Putamen (tissue), 1 donor: Measurements from ENCODE around the gene LTO1.
A peak's percentile ranks its signal among the peaks of the same experiment; 100 is the strongest.

Experiments used
- DNase-seq: peaks from one replicate; pipeline ENCODE4 v3.0.0-alpha.2; 2016; ENCODE audit warnings: low spot score

The LTO1 gene

GRCh38 chr11:69644962-69645675 lies 30.0 kb downstream of the LTO1 start:
- no peak for DNase-seq

GRCh38 chr11:69644071-69644961 lies 30.8 kb downstream of the LTO1 start:
- DNase-seq, result no peak

- no peak for DNase-seq
These were observed 31.5 kb downstream of the LTO1 start for GRCh38 chr11:69643646-69644045.

DNA sequence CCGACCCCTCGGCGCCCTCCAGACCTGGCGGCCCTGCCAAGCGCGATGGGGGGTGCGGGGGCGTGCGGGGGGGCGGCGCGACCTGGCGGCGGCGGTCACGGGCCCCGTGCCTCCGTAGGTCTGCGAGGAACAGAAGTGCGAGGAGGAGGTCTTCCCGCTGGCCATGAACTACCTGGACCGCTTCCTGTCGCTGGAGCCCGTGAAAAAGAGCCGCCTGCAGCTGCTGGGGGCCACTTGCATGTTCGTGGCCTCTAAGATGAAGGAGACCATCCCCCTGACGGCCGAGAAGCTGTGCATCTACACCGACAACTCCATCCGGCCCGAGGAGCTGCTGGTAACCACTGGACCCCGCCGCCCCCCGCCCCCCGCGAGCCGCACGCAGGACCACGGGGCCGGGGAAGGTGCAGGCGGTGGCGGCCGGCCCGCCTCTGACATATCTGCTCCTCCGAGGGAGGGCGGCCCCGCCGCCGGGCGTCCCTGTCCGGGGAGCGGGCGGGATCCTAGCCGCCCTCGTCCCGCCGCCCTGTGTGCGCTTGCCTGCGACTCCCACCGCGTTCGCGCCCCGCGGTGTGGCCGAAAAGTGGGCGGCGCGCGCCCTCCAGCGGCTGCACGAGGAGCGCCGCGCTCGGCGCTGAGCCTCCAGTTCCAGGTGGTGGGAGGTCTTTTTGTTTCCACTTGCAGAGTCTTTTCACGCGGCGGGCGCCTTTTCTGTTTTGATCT lies 32.1 kb downstream of the LTO1 start:
- DNase-seq, result peak; percentile 59

DNA sequence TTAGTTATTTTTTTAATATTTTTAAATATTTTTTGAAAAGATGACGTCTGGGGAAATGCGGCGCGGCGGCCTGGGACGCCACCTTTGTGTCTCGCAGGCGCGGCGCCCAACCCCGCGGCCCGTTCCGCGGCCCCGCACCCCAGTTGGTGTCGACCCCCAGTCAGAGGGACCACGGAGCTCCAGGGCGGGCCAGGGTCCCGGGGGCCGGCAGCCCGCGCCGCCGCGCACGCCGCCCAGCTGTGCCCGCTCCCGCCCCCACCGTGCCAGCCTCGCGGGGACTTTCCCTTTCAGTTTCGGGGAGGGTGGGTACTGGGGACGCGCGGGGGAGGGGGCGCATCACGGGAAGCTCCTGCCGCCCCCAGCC lies 32.6 kb downstream of the LTO1 start:
- no peak for DNase-seq

DNA sequence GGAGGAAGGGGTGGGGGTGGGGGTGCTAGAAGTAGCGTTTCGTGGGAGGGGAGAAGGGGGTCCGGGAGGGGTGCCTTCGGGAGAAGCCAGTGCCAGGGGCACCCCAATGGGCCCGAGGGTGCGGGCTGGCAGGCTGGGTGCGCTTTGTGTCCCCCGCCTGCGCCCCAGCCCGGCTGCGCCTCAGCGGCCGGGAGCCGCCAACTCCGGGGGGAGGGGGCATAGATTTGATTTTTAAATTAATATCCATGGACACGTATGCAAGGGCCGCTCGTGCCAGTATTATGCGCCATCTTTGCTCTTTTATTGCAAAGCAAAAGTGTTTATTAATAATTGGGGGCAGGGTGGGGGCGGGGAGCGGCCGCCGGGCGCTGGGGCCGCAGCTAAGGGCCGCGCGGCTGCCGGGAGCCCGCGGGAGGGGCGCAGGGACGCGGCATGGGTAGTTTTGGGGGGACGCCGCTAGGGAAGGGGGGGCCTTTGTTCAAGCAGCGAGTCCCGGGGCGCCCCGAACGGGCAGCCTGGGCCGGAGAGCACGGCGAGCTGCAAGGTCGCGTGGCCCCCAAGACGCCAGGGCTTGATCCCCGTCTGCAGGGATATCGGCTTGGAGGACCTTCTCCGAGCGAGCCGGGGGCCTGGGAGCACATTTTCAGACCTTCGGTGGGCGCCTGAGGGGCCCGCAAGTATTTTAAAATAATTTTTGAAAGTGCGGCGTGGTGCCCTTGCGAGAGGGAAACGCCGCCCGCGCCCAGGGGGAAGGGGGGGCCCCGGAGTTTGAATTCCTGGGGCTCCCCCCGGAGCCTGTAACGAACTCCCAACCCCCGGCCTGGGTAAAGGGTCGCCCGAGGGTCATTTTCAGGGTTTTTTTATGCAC lies 33.2 kb downstream of the LTO1 start:
- DNase-seq, result no peak

DNA sequence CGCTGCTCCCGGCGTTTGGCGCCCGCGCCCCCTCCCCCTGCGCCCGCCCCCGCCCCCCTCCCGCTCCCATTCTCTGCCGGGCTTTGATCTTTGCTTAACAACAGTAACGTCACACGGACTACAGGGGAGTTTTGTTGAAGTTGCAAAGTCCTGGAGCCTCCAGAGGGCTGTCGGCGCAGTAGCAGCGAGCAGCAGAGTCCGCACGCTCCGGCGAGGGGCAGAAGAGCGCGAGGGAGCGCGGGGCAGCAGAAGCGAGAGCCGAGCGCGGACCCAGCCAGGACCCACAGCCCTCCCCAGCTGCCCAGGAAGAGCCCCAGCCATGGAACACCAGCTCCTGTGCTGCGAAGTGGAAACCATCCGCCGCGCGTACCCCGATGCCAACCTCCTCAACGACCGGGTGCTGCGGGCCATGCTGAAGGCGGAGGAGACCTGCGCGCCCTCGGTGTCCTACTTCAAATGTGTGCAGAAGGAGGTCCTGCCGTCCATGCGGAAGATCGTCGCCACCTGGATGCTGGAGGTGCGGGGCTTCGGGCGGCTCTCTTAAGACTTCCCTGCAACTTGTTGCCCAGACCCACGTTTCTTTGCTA lies 34.1 kb downstream of the LTO1 start, which contains the start of gene CCND1:
Gene CCND1 (plus strand): TSS at position 162 of the 587 bp plus-strand sequence. CDS start 158 bp downstream, at position 320.
- peak; percentile 58 for DNase-seq

- DNase-seq, result no peak
These were observed 34.7 kb downstream of the LTO1 start for GRCh38 chr11:69640260-69640994.

DNA sequence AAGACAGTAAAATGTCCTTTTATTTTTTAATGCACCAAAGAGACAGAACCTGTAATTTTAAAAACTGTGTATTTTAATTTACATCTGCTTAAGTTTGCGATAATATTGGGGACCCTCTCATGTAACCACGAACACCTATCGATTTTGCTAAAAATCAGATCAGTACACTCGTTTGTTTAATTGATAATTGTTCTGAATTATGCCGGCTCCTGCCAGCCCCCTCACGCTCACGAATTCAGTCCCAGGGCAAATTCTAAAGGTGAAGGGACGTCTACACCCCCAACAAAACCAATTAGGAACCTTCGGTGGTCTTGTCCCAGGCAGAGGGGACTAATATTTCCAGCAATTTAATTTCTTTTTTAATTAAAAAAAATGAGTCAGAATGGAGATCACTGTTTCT lies 35.3 kb downstream of the LTO1 start:
- DNase-seq, result no peak

DNA sequence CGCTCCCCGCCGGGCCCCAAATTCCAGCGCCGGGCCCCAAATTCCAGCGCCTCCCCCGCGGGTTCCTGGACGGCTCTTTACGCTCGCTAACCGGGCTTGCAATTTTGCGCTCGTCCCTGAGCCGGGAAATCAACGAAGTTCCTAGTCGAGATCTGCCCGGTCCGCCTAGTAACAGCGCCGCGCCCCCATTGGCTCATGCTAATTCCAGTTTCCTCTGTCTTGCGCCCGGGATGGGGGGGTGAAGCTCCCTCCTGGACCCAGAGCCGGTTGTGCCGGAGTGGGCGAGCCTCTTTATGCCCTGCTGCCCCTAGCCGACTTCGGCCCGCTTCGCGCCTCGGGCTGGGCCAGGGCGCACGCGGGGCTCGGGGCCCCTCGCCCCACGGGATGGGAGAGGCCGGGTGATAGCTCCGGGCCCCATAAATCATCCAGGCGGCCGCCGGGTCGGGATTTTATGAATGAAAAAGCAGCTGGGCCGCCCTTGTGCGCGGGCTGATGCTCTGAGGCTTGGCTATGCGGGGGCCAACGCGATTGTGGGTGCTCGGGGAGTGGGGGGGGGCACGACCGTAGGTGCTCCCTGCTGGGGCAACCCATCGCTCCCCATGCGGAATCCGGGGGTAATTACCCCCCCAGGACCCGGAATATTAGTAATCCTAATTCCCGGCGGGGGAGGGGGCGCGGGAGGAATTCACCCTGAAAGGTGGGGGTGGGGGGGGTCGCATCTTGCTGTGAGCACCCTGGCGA lies 36.0 kb downstream of the LTO1 start:
- peak; percentile 67 for DNase-seq

- no peak for DNase-seq
These were observed 36.9 kb downstream of the LTO1 start for GRCh38 chr11:69637941-69638871.

DNA sequence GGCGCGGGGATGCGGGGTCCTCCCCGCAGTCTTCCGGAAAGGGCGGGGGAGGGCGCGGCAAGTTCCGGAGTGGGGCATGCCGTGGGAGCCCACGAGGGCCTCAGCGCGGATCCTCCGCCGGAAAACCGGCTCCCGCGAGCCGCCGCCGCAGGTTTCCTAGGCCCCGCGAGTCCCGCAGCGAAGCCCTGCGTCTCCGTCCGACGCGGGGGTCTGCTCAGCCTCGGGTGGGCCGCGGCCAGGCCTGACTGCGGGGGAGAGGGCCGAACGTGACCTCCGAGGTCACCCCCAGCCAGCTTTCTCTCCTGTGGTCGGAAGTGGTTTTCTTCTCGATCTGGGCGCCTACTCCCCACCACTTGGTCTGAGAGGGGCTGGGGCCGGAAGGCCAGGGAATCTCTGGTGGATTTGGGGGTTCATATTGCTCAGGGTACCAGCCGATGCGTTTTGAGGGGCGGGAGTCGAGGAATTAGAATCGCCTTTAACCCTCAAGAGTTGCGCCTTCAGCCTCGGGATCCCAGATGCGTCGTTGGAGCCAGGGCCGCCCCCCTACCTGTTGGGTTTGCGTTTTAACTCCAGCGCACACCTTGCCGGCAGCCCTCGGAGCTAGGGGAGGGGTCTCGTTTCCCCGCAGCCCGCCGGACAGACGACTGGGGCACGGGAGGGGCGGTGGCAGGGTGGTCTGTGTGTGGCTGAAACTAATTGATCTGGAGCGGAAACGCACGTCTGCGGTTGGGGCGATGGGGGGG lies 37.8 kb downstream of the LTO1 start:
- DNase-seq, result no peak

DNA sequence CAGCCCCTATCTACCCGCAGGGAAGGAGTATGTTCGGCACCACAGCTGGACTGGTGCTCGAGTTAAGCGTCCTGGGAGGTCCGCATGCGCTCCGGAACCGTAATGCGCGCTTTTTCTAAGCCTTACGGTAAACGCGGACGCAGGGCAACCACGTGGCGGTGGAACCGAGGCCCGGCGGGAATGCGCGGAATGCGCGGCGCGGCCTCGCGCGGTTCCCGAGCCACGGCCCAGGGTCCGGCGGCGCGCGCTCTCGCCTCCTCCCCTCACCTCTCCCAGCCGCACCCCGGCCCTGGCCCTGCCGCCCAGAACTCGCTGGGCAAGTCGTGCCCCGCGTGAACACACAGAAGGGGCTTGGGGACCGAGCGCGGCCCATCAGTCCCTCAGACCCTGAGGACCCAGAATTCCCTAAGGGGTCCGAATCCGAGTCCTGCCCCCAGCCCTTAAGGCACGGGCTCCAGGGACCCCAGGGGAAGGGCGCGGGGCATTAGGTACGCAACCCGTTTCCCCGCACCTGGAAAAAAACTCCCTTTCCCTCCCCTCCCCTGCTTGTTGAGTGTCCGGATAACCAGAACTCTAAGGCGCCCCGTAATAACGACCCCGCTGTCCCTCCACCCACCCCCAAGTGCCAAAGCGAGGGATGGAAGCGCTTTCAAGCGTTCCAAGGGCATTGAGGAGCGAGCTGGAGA lies 38.5 kb downstream of the LTO1 start:
- DNase-seq, result peak; percentile 40

DNA sequence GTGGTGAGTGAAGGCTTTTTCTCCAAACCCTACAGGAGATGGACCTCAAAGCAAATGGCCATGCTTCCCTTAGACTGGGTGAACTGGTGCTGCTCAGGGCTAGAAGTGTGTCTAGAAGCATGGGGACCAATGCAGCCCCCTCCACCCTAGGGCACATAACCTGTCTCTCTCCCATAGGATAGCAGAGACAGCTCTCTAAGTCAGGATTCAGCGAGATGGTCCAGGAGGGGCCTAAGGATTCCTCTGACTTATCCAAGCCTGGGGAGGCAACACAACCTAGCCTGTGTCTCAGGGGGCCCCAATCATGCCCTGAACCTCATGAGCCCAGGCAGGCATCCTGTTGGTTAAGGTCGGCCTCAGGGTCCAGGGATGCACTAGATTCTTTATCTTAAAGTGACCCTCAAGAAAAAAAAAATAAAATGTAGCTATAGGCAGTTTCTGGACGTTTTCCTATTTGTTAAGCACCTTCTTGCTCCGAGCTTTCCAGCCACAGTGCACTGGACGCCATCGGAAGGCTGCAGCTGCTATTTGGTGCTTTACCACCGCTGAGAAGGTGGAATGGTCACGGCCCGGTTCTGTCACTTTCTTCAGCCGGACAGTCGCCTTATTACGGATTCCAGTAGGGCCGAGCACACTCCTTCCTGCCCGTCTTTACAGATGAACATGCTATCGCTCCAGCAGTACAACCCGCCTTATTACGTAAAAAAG lies 39.2 kb downstream of the LTO1 start:
- no peak for DNase-seq

GRCh38 chr11:69635195-69635594 lies 40.0 kb downstream of the LTO1 start:
- DNase-seq, result no peak

GRCh38 chr11:69634590-69634989 lies 40.6 kb downstream of the LTO1 start:
- DNase-seq, result no peak

DNA sequence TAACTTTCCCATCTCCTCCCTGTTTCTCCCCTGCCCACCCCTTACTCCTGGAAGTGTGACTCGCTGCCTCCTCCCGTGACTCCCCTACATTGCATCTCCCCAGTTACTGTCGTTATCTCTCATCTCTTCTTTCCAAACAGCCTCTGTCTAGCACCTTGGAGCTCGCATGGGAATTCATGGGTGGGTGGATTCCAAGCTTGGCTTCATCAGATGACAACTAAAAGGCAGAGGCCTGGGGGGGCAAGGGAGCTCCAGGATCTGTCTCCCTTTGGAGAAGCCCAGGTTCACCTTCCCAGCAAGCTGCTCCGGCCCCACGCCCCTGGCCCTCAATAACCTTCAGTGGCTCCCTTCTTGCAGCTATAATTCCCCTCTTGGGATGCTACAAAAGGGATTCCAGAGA lies 41.1 kb downstream of the LTO1 start:
- no peak for DNase-seq
